Measurements from ENCODE around the gene SNCA. TPM values are rescaled to one million over a fixed set of nuclear protein-coding genes. Genes with fewer than 3 reads are reported as not detected.
A peak's percentile ranks its signal among the peaks of the same experiment; 100 is the strongest.

The SNCA gene
- polyA plus RNA-seq, 2 donors, result 2.0 to 7.4 TPM

DNA sequence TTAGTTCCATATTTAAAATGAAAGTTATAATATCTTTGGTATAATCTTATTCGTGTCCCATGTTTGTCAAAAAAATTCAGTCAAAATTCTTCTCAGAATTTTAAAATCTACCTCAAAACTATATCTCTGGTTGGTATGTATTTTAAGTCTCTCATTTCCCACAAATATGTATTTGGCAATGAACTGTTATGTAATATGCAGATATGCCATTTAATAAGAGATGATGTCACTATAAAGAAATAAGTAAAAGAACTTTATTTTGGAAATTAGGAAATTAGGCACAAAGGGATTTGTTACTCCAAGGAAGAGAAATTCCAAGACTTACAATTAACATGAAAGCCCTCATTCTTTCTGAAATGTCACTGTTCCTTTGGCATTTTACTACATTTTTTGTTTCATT, 15.3 kb downstream of the SNCA start:
- Histone ChIP-seq H3K27me3 (ENCODE audit: control insufficient read depth in 1 of 2, insufficient read depth in 2 of 2, low read length in 2 of 2) (peaks cover 2 to 3% of the 10 kb centered on the region in 2 donors), H3K4me3 (ENCODE audit: low read depth in 1 of 2, low read length in 2 of 2) (no peak overlapping the region), H3K27ac (ENCODE audit: low read depth in 2 of 2, low read length in 1 of 2) (no peak overlapping the region), H3K9me3 (ENCODE audit: control insufficient read depth in 2 of 2, insufficient read depth in 1 of 2, low read depth in 1 of 2, low read length in 1 of 2) (no peaks in the 10 kb centered on the region), H3K4me1 (ENCODE audit: control insufficient read depth in 2 of 2, insufficient read depth in 2 of 2, low read length in 1 of 2) (no peaks in the 10 kb centered on the region), H3K36me3 (ENCODE audit: control insufficient read depth in 2 of 2, insufficient read depth in 2 of 2, low read length in 1 of 2) (no peaks in the 10 kb centered on the region)
- WGBS, 2 donors, result 67 to 95% methylated on average over 1 of the region's 1 CpG

DNA sequence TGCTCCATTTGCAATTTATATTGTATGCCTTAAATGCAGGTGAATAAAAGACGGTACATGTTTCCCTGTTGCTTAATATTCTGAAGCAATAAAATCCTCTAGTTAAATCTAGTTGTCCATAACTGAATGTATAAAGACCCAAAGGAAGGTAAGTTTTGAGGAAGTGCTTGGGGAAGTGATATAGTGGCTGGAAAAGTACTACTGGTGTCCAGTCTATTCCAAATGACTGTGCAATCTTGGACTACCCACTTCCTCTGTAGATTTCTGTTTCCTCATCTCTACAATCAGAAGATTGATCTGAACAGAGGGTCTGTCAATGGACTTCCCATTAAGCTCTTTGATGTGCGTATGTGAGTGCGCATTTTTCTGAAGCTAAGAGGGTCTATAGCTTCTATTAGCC, 17.0 kb downstream of the SNCA start:
- WGBS, 2 donors, result 65 to 86% methylated on average over 3 of the region's 3 CpGs
- no peaks in the 10 kb centered on the region for H3K36me3 ChIP-seq (ENCODE audit: control insufficient read depth in 2 of 2, insufficient read depth in 2 of 2, low read length in 1 of 2)
- H3K27ac ChIP-seq (ENCODE audit: low read depth in 2 of 2, low read length in 1 of 2), result no peak overlapping the region
- no peak overlapping the region for H3K4me3 ChIP-seq (ENCODE audit: low read depth in 1 of 2, low read length in 2 of 2)
- no peaks in the 10 kb centered on the region for H3K4me1 ChIP-seq (ENCODE audit: control insufficient read depth in 2 of 2, insufficient read depth in 2 of 2, low read length in 1 of 2)
- peaks cover 2 to 3% of the 10 kb centered on the region in 2 donors for H3K27me3 ChIP-seq (ENCODE audit: control insufficient read depth in 1 of 2, insufficient read depth in 2 of 2, low read length in 2 of 2)
- no peaks in the 10 kb centered on the region for H3K9me3 ChIP-seq (ENCODE audit: control insufficient read depth in 2 of 2, insufficient read depth in 1 of 2, low read depth in 1 of 2, low read length in 1 of 2)

DNA sequence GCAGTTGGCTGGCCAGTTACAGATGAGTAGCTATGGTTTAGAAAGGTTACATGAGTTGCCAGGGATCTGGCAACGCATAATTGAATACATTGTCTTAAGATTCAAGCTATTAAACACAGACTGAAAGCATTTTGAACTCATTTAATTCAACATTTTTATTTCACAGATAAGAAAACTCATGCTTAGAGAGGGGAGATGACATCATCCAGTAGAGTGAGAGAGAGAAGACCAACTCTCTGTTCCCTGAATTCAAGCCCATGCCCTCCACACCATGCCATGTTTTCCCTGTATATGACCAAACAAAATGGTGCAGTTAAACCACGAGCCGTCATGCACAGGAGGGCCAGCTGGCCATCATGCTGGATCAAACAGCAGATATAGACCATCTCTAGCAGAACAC, 22.6 kb downstream of the SNCA start:
- peaks cover 0 to 2% of the 10 kb centered on the region in 2 donors for H3K27me3 ChIP-seq (ENCODE audit: control insufficient read depth in 1 of 2, insufficient read depth in 2 of 2, low read length in 2 of 2)
- no peaks in the 10 kb centered on the region for H3K4me1 ChIP-seq (ENCODE audit: control insufficient read depth in 2 of 2, insufficient read depth in 2 of 2, low read length in 1 of 2)
- H3K27ac ChIP-seq (ENCODE audit: low read depth in 2 of 2, low read length in 1 of 2), result no peak overlapping the region
- WGBS, 2 donors, result 95% methylated on average over 3 of the region's 3 CpGs
- H3K36me3 ChIP-seq (ENCODE audit: control insufficient read depth in 2 of 2, insufficient read depth in 2 of 2, low read length in 1 of 2), result no peaks in the 10 kb centered on the region
- H3K9me3 ChIP-seq (ENCODE audit: control insufficient read depth in 2 of 2, insufficient read depth in 1 of 2, low read depth in 1 of 2, low read length in 1 of 2), result no peaks in the 10 kb centered on the region
- H3K4me3 ChIP-seq (ENCODE audit: low read depth in 1 of 2, low read length in 2 of 2), result no peak overlapping the region

DNA sequence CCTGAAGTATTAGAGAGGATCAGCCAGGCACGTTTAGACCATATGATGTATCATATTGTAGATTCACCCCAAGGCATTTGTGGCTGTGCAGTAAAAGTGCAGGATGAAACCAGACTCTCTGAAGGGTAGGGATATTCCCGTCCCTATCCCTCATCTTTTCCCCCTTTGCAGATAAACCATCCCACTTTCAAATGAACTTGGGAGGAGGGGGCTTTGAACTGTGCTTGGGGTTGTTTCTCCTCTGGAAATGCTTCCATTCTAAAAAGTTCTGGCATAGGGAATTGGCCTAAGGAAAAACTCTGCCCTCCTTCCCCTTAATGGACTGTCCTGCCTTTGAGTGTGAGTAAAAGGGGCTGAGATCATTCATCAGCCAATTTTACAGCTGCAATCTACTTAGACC, 23.8 kb downstream of the SNCA start:
- Histone ChIP-seq H3K9me3 (ENCODE audit: control insufficient read depth in 2 of 2, insufficient read depth in 1 of 2, low read depth in 1 of 2, low read length in 1 of 2) (no peaks in the 10 kb centered on the region), H3K4me3 (ENCODE audit: low read depth in 1 of 2, low read length in 2 of 2) (no peak overlapping the region), H3K36me3 (ENCODE audit: control insufficient read depth in 2 of 2, insufficient read depth in 2 of 2, low read length in 1 of 2) (no peaks in the 10 kb centered on the region), H3K4me1 (ENCODE audit: control insufficient read depth in 2 of 2, insufficient read depth in 2 of 2, low read length in 1 of 2) (no peaks in the 10 kb centered on the region), H3K27ac (ENCODE audit: low read depth in 2 of 2, low read length in 1 of 2) (no peak overlapping the region), H3K27me3 (ENCODE audit: control insufficient read depth in 1 of 2, insufficient read depth in 2 of 2, low read length in 2 of 2) (no peaks in the 10 kb centered on the region)
- WGBS, 2 donors, result 54 to 59% methylated on average over 2 of the region's 2 CpGs

DNA sequence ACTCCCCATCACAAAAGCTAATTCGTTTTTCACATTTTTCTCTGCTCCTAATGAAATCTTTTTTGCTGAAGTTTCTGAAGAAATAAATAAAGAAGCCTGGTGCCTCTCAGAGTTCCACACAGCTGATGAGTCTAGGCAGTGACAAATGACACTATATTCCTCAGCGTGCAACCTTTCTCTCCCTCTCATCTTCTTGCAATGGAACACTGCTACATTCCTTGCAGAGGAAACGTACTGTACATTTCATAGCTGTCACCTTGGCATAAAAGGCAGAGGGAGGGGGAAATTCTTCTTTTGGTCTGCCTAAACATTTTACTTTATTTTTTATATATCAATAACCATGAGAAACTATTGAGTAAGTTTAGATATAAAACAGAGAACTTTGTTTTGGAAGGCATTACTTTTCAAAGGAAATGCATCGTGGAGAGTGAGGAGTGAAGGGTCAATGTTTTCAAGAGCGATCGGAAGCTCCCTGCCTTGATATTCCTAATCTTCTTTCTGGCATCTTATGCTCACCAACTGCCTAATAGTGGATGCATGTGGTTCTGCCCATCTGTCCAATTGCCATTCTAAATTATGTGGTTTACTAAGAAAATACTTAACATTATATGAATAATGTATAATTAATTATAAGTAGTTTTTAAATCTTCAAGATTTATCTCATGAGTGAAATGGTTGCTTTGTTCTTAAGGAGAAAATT, 29.4 kb downstream of the SNCA start:
- WGBS, 2 donors, result 79 to 83% methylated on average over 6 of the region's 6 CpGs
- Histone ChIP-seq H3K4me3 (ENCODE audit: low read depth in 1 of 2, low read length in 2 of 2) (no peak overlapping the region), H3K9me3 (ENCODE audit: control insufficient read depth in 2 of 2, insufficient read depth in 1 of 2, low read depth in 1 of 2, low read length in 1 of 2) (no peaks in the 10 kb centered on the region), H3K27ac (ENCODE audit: low read depth in 2 of 2, low read length in 1 of 2) (no peak overlapping the region), H3K27me3 (ENCODE audit: control insufficient read depth in 1 of 2, insufficient read depth in 2 of 2, low read length in 2 of 2) (peaks cover 0 to 2% of the 10 kb centered on the region in 2 donors), H3K4me1 (ENCODE audit: control insufficient read depth in 2 of 2, insufficient read depth in 2 of 2, low read length in 1 of 2) (no peaks in the 10 kb centered on the region), H3K36me3 (ENCODE audit: control insufficient read depth in 2 of 2, insufficient read depth in 2 of 2, low read length in 1 of 2) (no peaks in the 10 kb centered on the region)

DNA sequence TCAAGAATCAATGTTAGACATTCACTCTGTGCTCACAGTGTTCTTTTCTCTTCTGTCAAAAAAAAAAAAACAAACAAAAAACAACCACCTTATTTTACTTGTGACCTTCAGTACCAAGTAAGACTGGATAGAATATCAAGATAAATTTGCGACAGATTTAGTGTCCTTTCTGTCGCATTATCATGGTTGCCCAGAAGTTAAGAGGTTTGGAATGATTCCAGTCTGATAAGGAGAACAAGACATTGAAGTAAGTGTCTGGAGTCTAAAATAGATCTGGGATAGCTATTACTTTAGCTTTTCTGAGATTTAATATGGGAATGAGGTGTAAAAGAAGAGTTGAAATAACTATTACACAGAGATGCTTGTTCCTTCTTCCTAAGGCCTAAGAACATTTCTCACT, 31.7 kb downstream of the SNCA start:
- Histone ChIP-seq H3K27ac (ENCODE audit: low read depth in 2 of 2, low read length in 1 of 2) (no peak overlapping the region), H3K27me3 (ENCODE audit: control insufficient read depth in 1 of 2, insufficient read depth in 2 of 2, low read length in 2 of 2) (peaks cover 0 to 2% of the 10 kb centered on the region in 2 donors), H3K4me1 (ENCODE audit: control insufficient read depth in 2 of 2, insufficient read depth in 2 of 2, low read length in 1 of 2) (peaks cover 0 to 3% of the 10 kb centered on the region in 2 donors), H3K4me3 (ENCODE audit: low read depth in 1 of 2, low read length in 2 of 2) (no peak overlapping the region), H3K9me3 (ENCODE audit: control insufficient read depth in 2 of 2, insufficient read depth in 1 of 2, low read depth in 1 of 2, low read length in 1 of 2) (no peaks in the 10 kb centered on the region), H3K36me3 (ENCODE audit: control insufficient read depth in 2 of 2, insufficient read depth in 2 of 2, low read length in 1 of 2) (no peaks in the 10 kb centered on the region)
- 76 to 96% methylated on average over 2 of the region's 2 CpGs for WGBS, 2 donors

DNA sequence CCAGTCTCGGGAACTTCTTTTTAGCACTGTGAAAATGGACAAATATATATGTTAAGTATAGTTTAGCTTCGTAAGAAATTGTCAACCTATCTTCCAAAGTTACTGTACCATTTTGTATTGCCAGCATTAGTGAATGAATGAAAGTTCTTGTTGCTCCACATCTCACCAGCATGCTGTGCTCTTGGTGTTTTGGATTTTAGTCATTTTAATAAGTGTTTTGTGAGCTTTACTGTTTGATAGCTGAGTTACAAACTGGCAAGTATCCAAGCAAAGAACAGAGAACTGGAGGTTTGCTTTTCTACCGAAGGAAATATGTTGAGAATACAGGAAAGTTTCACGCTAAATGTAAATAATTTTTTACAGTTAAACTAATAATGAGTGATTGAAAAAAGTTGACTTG, 33.0 kb downstream of the SNCA start:
- Histone ChIP-seq H3K36me3 (ENCODE audit: control insufficient read depth in 2 of 2, insufficient read depth in 2 of 2, low read length in 1 of 2) (no peaks in the 10 kb centered on the region), H3K4me1 (ENCODE audit: control insufficient read depth in 2 of 2, insufficient read depth in 2 of 2, low read length in 1 of 2) (peaks cover 0 to 3% of the 10 kb centered on the region in 2 donors), H3K27me3 (ENCODE audit: control insufficient read depth in 1 of 2, insufficient read depth in 2 of 2, low read length in 2 of 2) (peaks cover 0 to 2% of the 10 kb centered on the region in 2 donors), H3K27ac (ENCODE audit: low read depth in 2 of 2, low read length in 1 of 2) (no peak overlapping the region), H3K4me3 (ENCODE audit: low read depth in 1 of 2, low read length in 2 of 2) (no peak overlapping the region), H3K9me3 (ENCODE audit: control insufficient read depth in 2 of 2, insufficient read depth in 1 of 2, low read depth in 1 of 2, low read length in 1 of 2) (no peaks in the 10 kb centered on the region)
- WGBS, 2 donors, result 88% methylated on average over 4 of the region's 4 CpGs

DNA sequence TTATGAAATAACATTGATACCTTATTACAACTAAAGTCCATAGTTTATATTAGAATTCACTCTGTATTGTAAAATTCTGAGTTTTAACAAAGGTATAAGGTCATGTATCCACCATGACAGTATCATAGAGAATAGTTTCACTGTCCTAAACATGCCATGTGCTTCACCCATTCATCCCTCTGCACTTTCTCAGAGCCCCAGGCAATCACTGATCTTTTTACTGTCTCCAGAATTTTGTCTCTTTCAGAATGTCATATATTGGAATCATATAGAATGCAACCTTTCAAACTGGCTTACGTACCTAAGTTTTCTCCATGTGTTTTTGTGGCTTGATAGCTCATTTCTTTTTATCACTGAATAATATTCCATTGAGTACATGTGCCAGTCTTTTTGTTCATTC, 33.9 kb downstream of the SNCA start:
- Histone ChIP-seq H3K9me3 (ENCODE audit: control insufficient read depth in 2 of 2, insufficient read depth in 1 of 2, low read depth in 1 of 2, low read length in 1 of 2) (no peaks in the 10 kb centered on the region), H3K4me1 (ENCODE audit: control insufficient read depth in 2 of 2, insufficient read depth in 2 of 2, low read length in 1 of 2) (peaks cover 0 to 3% of the 10 kb centered on the region in 2 donors), H3K27ac (ENCODE audit: low read depth in 2 of 2, low read length in 1 of 2) (no peak overlapping the region), H3K36me3 (ENCODE audit: control insufficient read depth in 2 of 2, insufficient read depth in 2 of 2, low read length in 1 of 2) (no peaks in the 10 kb centered on the region), H3K27me3 (ENCODE audit: control insufficient read depth in 1 of 2, insufficient read depth in 2 of 2, low read length in 2 of 2) (peaks cover 0 to 2% of the 10 kb centered on the region in 2 donors), H3K4me3 (ENCODE audit: low read depth in 1 of 2, low read length in 2 of 2) (no peak overlapping the region)
- 94% methylated on average over 1 of the region's 1 CpG for WGBS, 2 donors

DNA sequence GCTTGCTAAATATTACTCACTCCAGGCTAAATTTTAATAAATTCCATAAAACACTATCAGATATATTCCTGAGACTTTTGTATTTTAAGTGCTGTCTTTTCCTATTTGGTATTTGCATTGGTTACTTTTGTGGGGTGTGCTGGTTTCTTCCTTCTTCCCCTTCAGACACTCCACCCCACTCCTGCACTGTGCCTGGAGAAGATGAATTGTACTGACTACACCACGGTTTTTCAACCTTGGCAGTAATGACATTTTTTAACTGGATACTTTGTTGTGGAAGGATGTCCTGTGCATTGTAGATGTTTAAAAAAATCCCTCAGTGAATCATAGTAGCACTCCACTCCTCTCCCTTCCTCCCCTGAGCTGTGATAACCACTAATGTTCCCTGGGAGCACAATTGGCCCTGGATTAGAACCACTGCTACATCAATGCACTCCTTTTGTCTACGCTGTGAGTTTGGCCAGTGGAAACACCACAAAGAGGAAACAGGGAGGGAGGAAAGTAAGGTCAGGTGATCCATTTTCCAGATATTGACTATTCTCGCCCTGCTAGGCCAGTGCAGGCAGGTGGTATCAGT, 36.3 kb downstream of the SNCA start:
- peaks cover 0 to 3% of the 10 kb centered on the region in 2 donors for H3K4me1 ChIP-seq (ENCODE audit: control insufficient read depth in 2 of 2, insufficient read depth in 2 of 2, low read length in 1 of 2)
- H3K27ac ChIP-seq (ENCODE audit: low read depth in 2 of 2, low read length in 1 of 2), result peak overlapping the region in 1 of 2 donors; percentile 42
- H3K36me3 ChIP-seq (ENCODE audit: control insufficient read depth in 2 of 2, insufficient read depth in 2 of 2, low read length in 1 of 2), result no peaks in the 10 kb centered on the region
- peaks cover 2 to 3% of the 10 kb centered on the region in 2 donors for H3K27me3 ChIP-seq (ENCODE audit: control insufficient read depth in 1 of 2, insufficient read depth in 2 of 2, low read length in 2 of 2)
- no peaks in the 10 kb centered on the region for H3K9me3 ChIP-seq (ENCODE audit: control insufficient read depth in 2 of 2, insufficient read depth in 1 of 2, low read depth in 1 of 2, low read length in 1 of 2)
- no peak overlapping the region for H3K4me3 ChIP-seq (ENCODE audit: low read depth in 1 of 2, low read length in 2 of 2)
- 42 to 44% methylated on average over 3 of the region's 3 CpGs for WGBS, 2 donors

DNA sequence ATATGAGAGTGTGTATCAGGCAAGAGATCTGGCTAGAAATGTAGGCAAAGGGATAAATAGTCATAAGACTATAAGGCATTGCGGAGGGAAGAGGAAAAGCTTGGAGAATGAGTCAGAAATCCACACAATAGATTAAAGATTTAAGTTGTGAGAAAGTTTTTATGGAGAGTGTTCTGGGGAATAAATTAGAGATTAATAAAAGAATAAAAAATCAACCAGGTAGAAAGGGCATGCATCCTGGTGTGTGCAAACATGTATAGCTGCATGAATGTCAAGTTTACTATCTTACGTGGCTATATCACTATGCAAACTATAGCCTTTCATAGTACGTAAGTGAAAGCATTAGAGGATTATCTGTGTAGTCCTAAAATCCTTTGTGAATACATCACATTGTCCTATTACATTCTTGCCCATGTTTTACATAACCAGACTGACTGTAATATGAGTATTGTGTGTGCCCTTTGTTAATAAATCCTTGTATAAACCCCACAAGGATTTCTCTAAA, 36.9 kb downstream of the SNCA start:
- H3K4me1 ChIP-seq (ENCODE audit: control insufficient read depth in 2 of 2, insufficient read depth in 2 of 2, low read length in 1 of 2), result peaks cover 0 to 3% of the 10 kb centered on the region in 2 donors
- no peaks in the 10 kb centered on the region for H3K9me3 ChIP-seq (ENCODE audit: control insufficient read depth in 2 of 2, insufficient read depth in 1 of 2, low read depth in 1 of 2, low read length in 1 of 2)
- H3K36me3 ChIP-seq (ENCODE audit: control insufficient read depth in 2 of 2, insufficient read depth in 2 of 2, low read length in 1 of 2), result no peaks in the 10 kb centered on the region
- no peak overlapping the region for H3K4me3 ChIP-seq (ENCODE audit: low read depth in 1 of 2, low read length in 2 of 2)
- H3K27me3 ChIP-seq (ENCODE audit: control insufficient read depth in 1 of 2, insufficient read depth in 2 of 2, low read length in 2 of 2), result peaks cover 2 to 3% of the 10 kb centered on the region in 2 donors
- 47 to 63% methylated on average over 3 of the region's 3 CpGs for WGBS, 2 donors
- H3K27ac ChIP-seq (ENCODE audit: low read depth in 2 of 2, low read length in 1 of 2), result no peak overlapping the region
